H1 (cell line): Measurements from ENCODE around the gene RTTN. TPM values are rescaled to one million over a fixed set of nuclear protein-coding genes. Genes with fewer than 3 reads are reported as not detected.

Source experiments
- CTCF ChIA-PET: fragments of 300-600 bp; sonication (Branson Sonifier 250); formaldehyde crosslinking; loops from one replicate; lab custom pipeline; 2021; ENCODE audit not compliant: partially characterized antibody; lab: Charles Lee
- POLR2A ChIA-PET: fragments of 300-600 bp; sonication (Branson Sonifier 250); formaldehyde crosslinking; loops from one replicate; lab custom pipeline; 2021; ENCODE audit warnings: inconsistent platforms; ENCODE audit not compliant: partially characterized antibody; lab: Charles Lee
- DNase-seq, 2 experiments: peaks; one replicate each; pipeline versions ENCODE4 v3.0.0 to v3.0.0-alpha.2; 2010 to 2022; ENCODE audit warnings: low spot score in 2 of 2, low read depth in 1 of 2, mixed read lengths in 1 of 2
- FAIRE-seq: peaks from 2 replicates; lab custom pipeline; 2011; peaks lifted over from hg19 to GRCh38; lab: Jason Lieb, UNC
- H2AFZ ChIP-seq: 2 replicates; pipeline ENCODE4 v1.8.1; 2012; ENCODE audit warnings: low read length, inconsistent platforms
- H2AK5ac ChIP-seq: 2 replicates; pipeline ENCODE4 v1.6.1; 2013; ENCODE audit warnings: low read depth, low read length
- H2BK120ac ChIP-seq: replicated peaks from 2 replicates; pipeline ENCODE3; 2013; ENCODE audit warnings: low read depth, low read length, inconsistent platforms
- H2BK12ac ChIP-seq: 2 replicates; pipeline ENCODE4 v1.6.1; 2013; ENCODE audit warnings: low read depth, low read length
- H2BK15ac ChIP-seq: 2 replicates; pipeline ENCODE4 v1.6.1; 2013; ENCODE audit warnings: low read length
- H2BK20ac ChIP-seq: 2 replicates; pipeline ENCODE4 v1.6.1; 2013; ENCODE audit warnings: low read length
- H2BK5ac ChIP-seq: 2 replicates; pipeline ENCODE4 v1.6.1; 2013; ENCODE audit warnings: low read depth, low read length
- H3K14ac ChIP-seq: 2 replicates; pipeline ENCODE4 v1.6.1; 2013; ENCODE audit warnings: inconsistent platforms; ENCODE audit not compliant: insufficient read length
- H3K18ac ChIP-seq: 2 replicates; pipeline ENCODE4 v1.6.1; 2013; ENCODE audit warnings: low read length; ENCODE audit errors: extremely low read depth
- H3K23ac ChIP-seq: 2 replicates; pipeline ENCODE4 v1.6.1; 2013; ENCODE audit warnings: inconsistent platforms; ENCODE audit not compliant: insufficient read length
- H3K23me2 ChIP-seq: 2 replicates; pipeline ENCODE4 v1.6.1; 2013; ENCODE audit warnings: low read depth, low read length
- H3K27ac ChIP-seq: 2 replicates; pipeline ENCODE4 v1.6.1; 2011; ENCODE audit warnings: low read depth, low read length, inconsistent platforms
- H3K27me3 ChIP-seq, 4 experiments: replicated peaks in 1 of 4; 1 replicate in 1 of 4; 2 replicates in 3 of 4; pipeline versions ENCODE4 v1.6.1 to v1.8.1; 2011 to 2013; ENCODE audit warnings: low read length in 3 of 4, mild to moderate bottlenecking in 3 of 4, inconsistent platforms in 2 of 4, mixed read lengths in 2 of 4, moderate library complexity in 1 of 4; ENCODE audit not compliant: control insufficient read depth in 3 of 4, insufficient read depth in 3 of 4; ENCODE audit errors: extremely low read depth in 1 of 4
- H3K36me3 ChIP-seq, 4 experiments: 2 replicates each; pipeline versions ENCODE4 v1.6.1 to v1.8.1; 2011 to 2013; ENCODE audit warnings: mild to moderate bottlenecking in 4 of 4, low read length in 3 of 4, moderate library complexity in 2 of 4, control low read depth in 1 of 4, inconsistent platforms in 1 of 4; ENCODE audit not compliant: insufficient read depth in 4 of 4, control insufficient read depth in 2 of 4
- H3K4ac ChIP-seq: replicated peaks from 2 replicates; pipeline ENCODE3; 2013; ENCODE audit warnings: low read length, low read depth, mixed read lengths, inconsistent platforms; ENCODE audit not compliant: insufficient read length
- H3K4me1 ChIP-seq, 4 experiments: replicated peaks in 1 of 4; 1 replicate in 1 of 4; 2 replicates in 3 of 4; pipeline versions ENCODE4 v1.6.1 to v1.8.1; 2011 to 2013; ENCODE audit warnings: low read length in 3 of 4, inconsistent platforms in 2 of 4, mixed read lengths in 1 of 4; ENCODE audit not compliant: insufficient read depth in 4 of 4, control insufficient read depth in 3 of 4
- H3K4me2 ChIP-seq, 2 experiments: 2 replicates each; pipeline versions ENCODE4 v1.6.1 to v1.8.1; 2011 to 2013; ENCODE audit warnings: low read depth in 2 of 2, low read length in 2 of 2, control low read depth in 1 of 2, inconsistent platforms in 1 of 2, mild to moderate bottlenecking in 1 of 2; ENCODE audit not compliant: insufficient read depth in 1 of 2
- H3K4me3 ChIP-seq, 4 experiments: fragments of 200-600, 300-600 bp in 1 of 4; sonication (generic), shearing (Covaris generic), sonication (Bioruptor Twin) in 1 of 4; 2 replicates each; pipeline versions ENCODE4 v1.5.1 to v1.8.1; 2011 to 2016; ENCODE audit warnings: low read length in 4 of 4, low read depth in 3 of 4, control low read depth in 2 of 4, inconsistent platforms in 2 of 4, mild to moderate bottlenecking in 2 of 4, mixed read lengths in 1 of 4, moderate library complexity in 1 of 4; ENCODE audit not compliant: insufficient read depth in 2 of 4; ENCODE audit errors: extremely low read depth in 1 of 4
- H3K56ac ChIP-seq: replicated peaks from 2 replicates; pipeline ENCODE3; 2013; ENCODE audit warnings: low read depth, mild to moderate bottlenecking, mixed read lengths, low read length, inconsistent platforms; ENCODE audit not compliant: insufficient read length
- H3K79me1 ChIP-seq: 2 replicates; pipeline ENCODE4 v1.6.1; 2013; ENCODE audit warnings: low read depth, low read length, control low read depth
- H3K79me2 ChIP-seq, 2 experiments: 2 replicates each; pipeline versions ENCODE4 v1.6.1 to v1.8.1; 2012 to 2013; ENCODE audit warnings: low read length in 2 of 2, mild to moderate bottlenecking in 2 of 2, inconsistent platforms in 1 of 2; ENCODE audit not compliant: insufficient read depth in 2 of 2, control insufficient read depth in 1 of 2
- H3K9ac ChIP-seq, 4 experiments: replicated peaks in 1 of 4; 1 replicate in 1 of 4; 2 replicates in 3 of 4; pipeline versions ENCODE4 v1.6.1 to v1.8.1; 2011 to 2013; ENCODE audit warnings: low read depth in 3 of 4, low read length in 3 of 4, control low read depth in 2 of 4, mild to moderate bottlenecking in 2 of 4, moderate library complexity in 2 of 4, inconsistent platforms in 1 of 4; ENCODE audit errors: extremely low read depth in 1 of 4
- H3K9me3 ChIP-seq, 2 experiments: 2 replicates each; pipeline versions ENCODE4 v1.6.1 to v1.8.1; 2012 to 2013; ENCODE audit warnings: mild to moderate bottlenecking in 2 of 2, moderate library complexity in 2 of 2, control low read depth in 1 of 2, inconsistent platforms in 1 of 2, low read depth in 1 of 2, low read length in 1 of 2, mixed read lengths in 1 of 2; ENCODE audit not compliant: insufficient read depth in 2 of 2
- H4K20me1 ChIP-seq, 2 experiments: replicated peaks in 1 of 2; 2 replicates each; pipeline versions ENCODE3 to v1.8.1; 2011 to 2013; ENCODE audit warnings: inconsistent platforms in 2 of 2, low read length in 2 of 2, mild to moderate bottlenecking in 1 of 2; ENCODE audit not compliant: insufficient read depth in 2 of 2, control insufficient read depth in 1 of 2
- H4K5ac ChIP-seq: 2 replicates; pipeline ENCODE4 v1.6.1; 2013; ENCODE audit warnings: low read length, low read depth, mixed read lengths, inconsistent platforms; ENCODE audit not compliant: insufficient read length
- H4K8ac ChIP-seq: 2 replicates; pipeline ENCODE4 v1.8.0; 2013; ENCODE audit warnings: mild to moderate bottlenecking, moderate library complexity, low read length, inconsistent platforms; ENCODE audit not compliant: insufficient read depth; ENCODE audit errors: extremely low read depth
- H4K91ac ChIP-seq: replicated peaks from 2 replicates; pipeline ENCODE3; 2013; ENCODE audit warnings: low read length, mixed read lengths, inconsistent platforms; ENCODE audit not compliant: insufficient read length
- MAFK ChIP-seq: IDR thresholded peaks from 2 replicates; pipeline ENCODE4 v1.6.1; 2012; ENCODE audit warnings: low read depth, mild to moderate bottlenecking, improper control_type of control experiment, low read length
- SRF ChIP-seq: IDR thresholded peaks from 2 replicates; pipeline ENCODE4 v1.6.1; 2011; ENCODE audit warnings: mild to moderate bottlenecking, low read depth, low read length, moderate library complexity
- polyA plus RNA-seq, 7 experiments: library from polyadenylated mRNA; depleted of rRNA in 3 of 7; stranded (reverse) in 5 of 7; unstranded in 2 of 7; fragments of >200 nt in 5 of 7; fragments of 200-250 nt in 2 of 7; gene quantifications; 1 replicate in 5 of 7; 2 replicates in 1 of 7; 4 replicates in 1 of 7; pipeline versions ENCODE4 v1.2.1 to v1.2.3, GENCODE V29; 2011 to 2013; ENCODE audit warnings: missing spikeins in 2 of 7, mixed read lengths in 2 of 7
- total RNA-seq: library from RNA; stranded (reverse); fragmentation: NEBNext Ultra II Directional; extraction: Animal tissue kit (Norgen Biotek cat#: 25700); gene quantifications from 2 replicates; pipeline ENCODE4 v1.2.1, GENCODE V29; 2021

The RTTN gene
- total and polyA plus RNA-seq, 2 of the 8 experiments (the other 6 are each of a cell fraction or from before 2014, with no cell fraction given), result 9.1 to 21.4 TPM

DNA sequence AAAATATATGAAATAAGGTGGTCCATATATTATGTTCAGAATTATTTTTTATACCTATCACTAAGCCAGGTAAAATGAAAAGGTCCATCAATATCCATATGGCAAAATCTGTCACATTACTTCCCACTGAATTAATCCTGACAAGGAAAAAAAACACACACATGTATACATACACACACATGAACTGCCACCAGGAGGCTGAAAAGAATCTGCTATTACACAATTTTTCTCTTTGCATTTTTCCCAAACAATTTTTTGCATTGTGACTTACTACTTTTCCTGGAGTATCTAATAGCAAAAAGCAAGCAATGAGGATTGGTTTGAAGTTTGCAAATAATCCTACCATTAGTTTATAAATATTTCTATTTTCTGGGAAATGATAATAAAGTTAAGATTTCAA, 129.6 kb downstream of the RTTN start:
- no peak overlapping the region for H3K9ac ChIP-seq
- no peaks in the 10 kb centered on the region for H3K79me2 ChIP-seq
- TF ChIP-seq MAFK, result no peak
- TF ChIP-seq SRF, result no peak
- no peak overlapping the region for H2BK20ac ChIP-seq
- no peak overlapping the region for H4K8ac ChIP-seq
- ChIA-PET POLR2A (no interaction called here), CTCF (no interaction called here)
- H2BK15ac ChIP-seq, result no peak overlapping the region
- H2BK5ac ChIP-seq, result no peak overlapping the region
- no peaks in the 10 kb centered on the region for H3K36me3 ChIP-seq
- H4K5ac ChIP-seq, result no peak overlapping the region
- FAIRE-seq (no peak), DNase-seq (no peak)
- no peak overlapping the region for H2BK120ac ChIP-seq
- H3K4me2 ChIP-seq, result no peak overlapping the region
- H2AFZ ChIP-seq, result no peak overlapping the region
- H4K20me1 ChIP-seq, result no peaks in the 10 kb centered on the region
- H3K23ac ChIP-seq, result no peak overlapping the region
- no peak overlapping the region for H4K91ac ChIP-seq
- H3K4me3 ChIP-seq, result no peak overlapping the region
- H2AK5ac ChIP-seq, result no peak overlapping the region
- H3K4me1 ChIP-seq, result no peaks in the 10 kb centered on the region
- no peaks in the 10 kb centered on the region for H3K79me1 ChIP-seq
- H3K27ac ChIP-seq, result no peak overlapping the region
- H3K27me3 ChIP-seq, result peaks cover 0 to 1% (median 0%) of the 10 kb centered on the region in 4 experiments; a peak in 1 of 7 replicates
- H3K4ac ChIP-seq, result no peak overlapping the region
- H3K18ac ChIP-seq, result no peak overlapping the region
- no peak overlapping the region for H3K14ac ChIP-seq
- no peak overlapping the region for H3K56ac ChIP-seq
- H3K9me3 ChIP-seq, result no peaks in the 10 kb centered on the region
- H3K23me2 ChIP-seq, result no peaks in the 10 kb centered on the region
- H2BK12ac ChIP-seq, result no peak overlapping the region
